HFF-Myc (cell line): Measurements from ENCODE around the gene SGMS2.

Source experiments
- DNase-seq: peaks from one replicate; pipeline ENCODE4 v3.0.0-alpha.2; 2011; ENCODE audit warnings: low read depth; ENCODE audit errors: extremely low read depth
- H3K4me3 ChIP-seq: replicated peaks from 2 replicates; pipeline ENCODE4 v1.5.1; 2011; ENCODE audit warnings: low read depth, mild to moderate bottlenecking, control low read depth, low read length
- CTCF ChIP-seq: IDR thresholded peaks from 2 replicates; pipeline ENCODE4 v1.5.1; 2012; ENCODE audit warnings: mild to moderate bottlenecking, low read depth, low read length, control low read depth; ENCODE audit errors: missing control alignments

The SGMS2 gene

GRCh38 chr4:107893171-107894137 lies 68.7 kb downstream of the SGMS2 start:
- no peak for DNase-seq

GRCh38 chr4:107894138-107894603 lies 69.4 kb downstream of the SGMS2 start:
- no peak overlapping the region for H3K4me3 ChIP-seq
- no peak for TF ChIP-seq CTCF
- no peak for DNase-seq

More at GRCh38 chr4:107893171-107894137, 68.7 kb downstream of the SGMS2 start:
- H3K4me3 ChIP-seq = no peak overlapping the region
- no peak for TF ChIP-seq CTCF

GRCh38 chr4:107896158-107896645 lies 71.5 kb downstream of the SGMS2 start:
- H3K4me3 ChIP-seq = no peak overlapping the region
- TF ChIP-seq CTCF = no peak
- peak; percentile 84 for DNase-seq

GRCh38 chr4:107896646-107897045 lies 71.9 kb downstream of the SGMS2 start:
- no peak for TF ChIP-seq CTCF
- no peak for DNase-seq
- H3K4me3 ChIP-seq = no peak overlapping the region

GRCh38 chr4:107897823-107898222 lies 73.1 kb downstream of the SGMS2 start:
- H3K4me3 ChIP-seq = no peak overlapping the region
- DNase-seq = no peak
- TF ChIP-seq CTCF = no peak

- no peak for TF ChIP-seq CTCF
- H3K4me3 ChIP-seq = no peak overlapping the region
- no peak for DNase-seq
These were observed 75.3 kb downstream of the SGMS2 start for GRCh38 chr4:107900067-107900466.
